ENCODE results near the gene UIMC1. TPM values are rescaled to one million over a fixed set of nuclear protein-coding genes. Genes with fewer than 3 reads are reported as not detected.

The UIMC1 gene
- total RNA-seq, 1 experiment from 2014 or later, result 96.3 TPM

- Mint-ChIP-seq H3K36me3 (ENCODE audit: insufficient read depth, unreplicated experiment) (no peaks in the 10 kb centered on the region), H3K4me3 (ENCODE audit: unreplicated experiment) (no peak overlapping the region), H3K9me3 (ENCODE audit: unreplicated experiment) (no peaks in the 10 kb centered on the region), H3K4me1 (ENCODE audit: insufficient read depth, unreplicated experiment) (no peaks in the 10 kb centered on the region), H3K27me3 (ENCODE audit: insufficient read depth, unreplicated experiment) (peaks cover 16% of the 10 kb centered on the region), H3K27ac (ENCODE audit: low read depth, unreplicated experiment) (no peak overlapping the region)
- CTCF ChIA-PET, result interaction anchor here (0.6 to 1.4 kb wide), 4 partner anchors 9 to 495 kb away, joined by 3 to 5 read pairs (median 3); no protein-coding TSS in a partner anchor
- no TSS peak for BruUV-seq (replicated peaks)
- TF ChIP-seq CTCF (IDR thresholded peaks at IDR 0.05; ENCODE audit: unreplicated experiment), result no peak
- DNase-seq (ENCODE audit: unreplicated experiment), result no peak
- intact Hi-C loops (cut with micrococcal nuclease), result no loop called here
- POLR2A ChIA-PET, result no interaction called here
These were observed 120.0 kb downstream of the UIMC1 start for GRCh38 chr5:176886336-176887251.

- no peak for TF ChIP-seq CTCF (IDR thresholded peaks at IDR 0.05; ENCODE audit: unreplicated experiment)
- no peak for DNase-seq (ENCODE audit: unreplicated experiment)
- H3K9me3 Mint-ChIP-seq (ENCODE audit: unreplicated experiment), result no peaks in the 10 kb centered on the region
- CTCF ChIA-PET, result interaction anchor here (1.7 kb wide), 1 partner anchor 224 kb away, joined by 5 read pairs; no protein-coding TSS in a partner anchor
- intact Hi-C loops (cut with micrococcal nuclease), result no loop called here
- H3K36me3 Mint-ChIP-seq (ENCODE audit: insufficient read depth, unreplicated experiment), result no peaks in the 10 kb centered on the region
- no peak overlapping the region for H3K4me3 Mint-ChIP-seq (ENCODE audit: unreplicated experiment)
- H3K27me3 Mint-ChIP-seq (ENCODE audit: insufficient read depth, unreplicated experiment), result peaks cover 10% of the 10 kb centered on the region
- POLR2A ChIA-PET, result no interaction called here
- no peak overlapping the region for H3K27ac Mint-ChIP-seq (ENCODE audit: low read depth, unreplicated experiment)
- no peaks in the 10 kb centered on the region for H3K4me1 Mint-ChIP-seq (ENCODE audit: insufficient read depth, unreplicated experiment)
- no TSS peak for BruUV-seq (replicated peaks)
These were observed 122.0 kb downstream of the UIMC1 start for GRCh38 chr5:176884571-176884890.

GRCh38 chr5:176883700-176884570, 122.6 kb downstream of the UIMC1 start:
- Mint-ChIP-seq H3K36me3 (ENCODE audit: insufficient read depth, unreplicated experiment) (no peaks in the 10 kb centered on the region), H3K27ac (ENCODE audit: low read depth, unreplicated experiment) (no peak overlapping the region), H3K4me1 (ENCODE audit: insufficient read depth, unreplicated experiment) (no peaks in the 10 kb centered on the region), H3K27me3 (ENCODE audit: insufficient read depth, unreplicated experiment) (peaks cover 13% of the 10 kb centered on the region), H3K9me3 (ENCODE audit: unreplicated experiment) (no peaks in the 10 kb centered on the region), H3K4me3 (ENCODE audit: unreplicated experiment) (no peak overlapping the region)
- DNase-seq (ENCODE audit: unreplicated experiment), result no peak
- POLR2A ChIA-PET, result no interaction called here
- intact Hi-C loops (cut with micrococcal nuclease), result no loop called here
- BruUV-seq (replicated peaks), result no TSS peak
- no peak for TF ChIP-seq CTCF (IDR thresholded peaks at IDR 0.05; ENCODE audit: unreplicated experiment)
- CTCF ChIA-PET, result interaction anchor here (1.1 to 1.7 kb wide), 2 partner anchors 223 to 224 kb away, joined by 4 to 5 read pairs; no protein-coding TSS in a partner anchor

DNA sequence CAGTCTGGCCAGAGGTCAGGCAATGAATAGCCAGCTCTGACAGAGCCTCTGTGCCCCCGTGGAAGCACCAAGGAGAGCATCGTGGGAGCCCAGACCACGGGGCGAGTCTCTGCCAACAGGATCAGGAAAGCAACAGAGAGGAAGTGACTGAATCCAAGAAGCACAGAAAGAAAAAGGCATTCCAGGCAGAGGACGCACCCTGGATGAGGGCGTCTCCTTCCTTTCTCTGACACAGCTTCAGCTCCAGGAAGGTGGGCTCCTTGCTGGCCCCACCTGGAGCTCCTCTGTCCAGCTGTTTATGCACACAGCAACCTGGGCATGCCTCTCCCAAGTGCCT, 124.0 kb downstream of the UIMC1 start:
- BruUV-seq (replicated peaks), result no TSS peak
- no peak for TF ChIP-seq CTCF (IDR thresholded peaks at IDR 0.05; ENCODE audit: unreplicated experiment)
- DNase-seq (ENCODE audit: unreplicated experiment), result no peak
- intact Hi-C loops (cut with micrococcal nuclease), result no loop called here
- ChIA-PET CTCF (interaction anchor here (0.6 to 1.1 kb wide), 2 partner anchors 222 to 230 kb away, joined by 3 to 4 read pairs; no protein-coding TSS in a partner anchor), POLR2A (interaction anchor here (1.1 kb wide), 1 partner anchor 15 kb away, joined by 4 read pairs; no protein-coding TSS in a partner anchor)
- H3K4me3 Mint-ChIP-seq (ENCODE audit: unreplicated experiment), result no peak overlapping the region
- peaks cover 21% of the 10 kb centered on the region for H3K27me3 Mint-ChIP-seq (ENCODE audit: insufficient read depth, unreplicated experiment)
- no peaks in the 10 kb centered on the region for H3K9me3 Mint-ChIP-seq (ENCODE audit: unreplicated experiment)
- H3K4me1 Mint-ChIP-seq (ENCODE audit: insufficient read depth, unreplicated experiment), result no peaks in the 10 kb centered on the region
- no peak overlapping the region for H3K27ac Mint-ChIP-seq (ENCODE audit: low read depth, unreplicated experiment)
- H3K36me3 Mint-ChIP-seq (ENCODE audit: insufficient read depth, unreplicated experiment), result no peaks in the 10 kb centered on the region

Data from MCF 10A (cell line).